Psoas muscle (tissue), 8 donors: ENCODE data around the gene EIF2B4. TPM values are rescaled to one million over a fixed set of nuclear protein-coding genes. Genes with fewer than 3 reads are reported as not detected.
A peak's percentile ranks its signal among the peaks of the same experiment; 100 is the strongest.

Experiments used
- ATAC-seq, 4 donors: fragments of 200-7000 bp; cut with Tn5 transposase; one replicate each; pipeline ENCODE4 v1.9.1; 2020; ENCODE audit warnings: moderate library complexity in 3 of 4, mild to moderate bottlenecking in 2 of 4
- DNase-seq, 2 donors: peaks; one replicate each; pipeline ENCODE4 v3.0.0-alpha.2; 2020
- H3K27ac ChIP-seq: fragments of 200-600 bp; one replicate; pipeline ENCODE4 v1.8.0; 2022
- H3K27me3 ChIP-seq, 3 donors: fragments of 200-600 bp in 1 of 3; one replicate each; pipeline versions ENCODE4 v1.6.1 to v1.8.0; 2013 to 2022; ENCODE audit warnings: low read length in 2 of 3, mild to moderate bottlenecking in 2 of 3, moderate library complexity in 1 of 3; ENCODE audit not compliant: insufficient read depth in 3 of 3
- H3K36me3 ChIP-seq, 2 donors: fragments of 200-600 bp in 1 of 2; one replicate each; pipeline versions ENCODE4 v1.6.1 to v1.8.0; 2013 to 2022; ENCODE audit warnings: low read depth in 1 of 2, mild to moderate bottlenecking in 1 of 2, moderate library complexity in 1 of 2; ENCODE audit not compliant: insufficient read depth in 1 of 2
- H3K4me1 ChIP-seq: fragments of 200-600 bp; one replicate; pipeline ENCODE4 v1.8.0; 2022
- H3K4me3 ChIP-seq: fragments of 200-600 bp; one replicate; pipeline ENCODE4 v1.8.0; 2022; ENCODE audit warnings: mild to moderate bottlenecking
- H3K9me3 ChIP-seq: fragments of 200-600 bp; one replicate; pipeline ENCODE4 v1.8.0; 2022
- CTCF ChIP-seq: fragments of 200-600 bp; IDR thresholded peaks from one replicate; pipeline ENCODE4 v1.8.0; 2022; ENCODE audit warnings: antibody characterized with exemption
- WGBS, 3 donors: extraction: QIAGEN DNeasy Blood & Tissue Kit; methylation state at CpG; one replicate each; pipeline versions ENCODE4 v1.1.6 to v1.1.7; 2013; 5-methylcytosine and 5-hydroxymethylcytosine counted together
- intact Hi-C, 2 donors: fragments of 100-400 bp; cut with DNase I; formaldehyde crosslinking; loops; one replicate each; pipeline versions ENCODE4 v1.11.0 to v1.14.2; 2022
- polyA plus RNA-seq, 3 donors: library from polyadenylated mRNA; stranded (reverse); fragments of 200-250 nt; gene quantifications; one replicate each; pipeline ENCODE4 v1.2.3, GENCODE V29; 2013
- total RNA-seq, 4 donors: library from RNA; stranded (reverse); fragmentation: NEBNext Ultra II Directional in 2 of 4; extraction: Animal tissue kit (Norgen Biotek cat#: 25700) in 2 of 4; gene quantifications; one replicate each; pipeline versions ENCODE4 v1.2.1 to v1.2.4, GENCODE V29; 2021 to 2023
- donor health status: healthy with polysubstance abuse.
- donor health status: DM: no; HTN: no; CAD: no; lungs with moderate emphysema.
- donor health status: Bipolar disorder and iron deficiency.
- donor health status: healthy.
- donor health status: DM: yes; HTN: yes; CAD: no.
- donor health status: DM: no; HTN: no; CAD: no.
- donor health status: DM: no; HTN: no; CAD: no.
- donor health status: DM: yes; HTN: yes; CAD: no.

Gene EIF2B4
- total and polyA plus RNA-seq, 7 donors, result 36.6 to 72.9 (median 59.1) TPM

DNA sequence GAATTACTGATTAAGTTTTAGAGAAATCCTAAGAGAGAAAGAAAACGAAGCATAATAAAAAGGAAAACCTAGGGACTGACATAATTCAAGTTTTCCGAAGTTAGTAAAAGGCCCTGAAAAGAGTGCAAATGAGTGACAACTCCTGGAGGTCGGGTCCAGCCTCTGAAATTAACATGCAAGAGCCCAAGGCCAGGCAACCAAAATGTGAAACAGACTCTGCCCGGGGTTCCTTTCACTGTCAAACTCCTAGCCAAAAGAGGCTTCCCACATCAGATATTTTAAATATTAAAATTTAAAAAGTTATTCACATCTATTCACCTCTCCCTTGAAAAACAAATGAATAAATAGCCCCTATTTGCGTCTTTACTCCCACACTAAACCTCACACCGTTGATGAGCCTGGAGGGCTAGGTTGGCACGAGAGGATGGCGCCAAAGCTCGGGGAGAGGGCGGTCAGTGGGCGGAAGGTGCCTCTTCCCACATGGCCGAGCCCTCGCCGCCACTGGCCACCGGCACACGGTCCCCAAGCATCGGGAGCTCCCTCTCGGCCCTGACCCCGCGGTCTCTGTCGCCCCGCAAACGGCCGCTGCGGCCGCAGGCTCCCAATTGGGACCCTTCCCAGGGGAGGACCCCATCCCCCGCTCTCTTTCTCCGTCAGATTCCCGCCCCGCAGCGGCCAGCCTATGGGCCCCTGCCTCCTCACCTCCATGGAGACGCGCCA lies 38.6 kb upstream of the EIF2B4 start:
- no peak for DNase-seq
- Histone ChIP-seq H3K27me3 (no peaks in the 10 kb centered on the region), H3K36me3 (peaks cover 0 to 14% of the 10 kb centered on the region in 2 donors), H3K9me3 (no peaks in the 10 kb centered on the region), H3K4me1 (peaks cover 24% of the 10 kb centered on the region), H3K4me3 (peak overlapping the region; percentile 98), H3K27ac (peak overlapping the region; percentile 97)
- intact Hi-C loops, result loop anchor here (2.0 kb wide), 1 partner anchor 20 kb away; the partner anchor contains the start of gene NRBP1 (in 2 of the 2)
- no peak for TF ChIP-seq CTCF
- peak; percentile 41 to 57 (median 50) for ATAC-seq
- 0 to 1% (median 1%) methylated on average over 31 to 33 of the region's 33 CpGs for WGBS, 3 donors

DNA sequence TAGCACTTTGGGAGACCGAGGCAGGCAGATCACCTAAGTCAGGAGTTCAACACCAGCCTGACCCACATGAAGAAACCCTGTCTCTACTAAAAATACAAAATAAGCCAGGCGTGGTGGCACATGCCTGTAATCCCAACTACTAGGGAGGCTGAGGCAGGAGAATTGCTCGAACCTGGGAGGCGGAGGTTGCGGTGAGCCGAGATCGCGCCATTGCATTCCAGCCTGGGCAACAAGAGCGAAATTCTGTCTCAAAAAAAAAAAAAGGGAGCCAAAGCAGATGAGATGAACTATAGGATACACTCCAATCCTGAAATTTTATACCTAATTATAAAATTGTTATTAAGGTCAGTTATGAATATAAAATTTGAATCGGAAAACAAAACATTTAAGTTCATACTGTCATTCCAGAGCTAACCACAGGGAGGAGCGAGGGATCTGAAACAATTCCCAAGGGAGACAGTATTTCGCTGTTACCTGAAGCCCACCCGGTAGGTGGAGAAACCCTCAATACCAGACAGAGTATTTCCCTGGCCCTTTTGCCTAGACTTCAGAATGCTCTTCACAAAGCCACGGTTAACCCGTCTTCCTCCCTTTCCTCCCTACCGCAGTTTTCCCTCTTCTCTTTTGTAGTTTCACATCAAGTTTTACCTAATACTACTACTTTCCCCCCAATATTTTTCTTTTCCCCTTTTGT lies 37.8 kb upstream of the EIF2B4 start:
- no peaks in the 10 kb centered on the region for H3K27me3 ChIP-seq
- DNase-seq, result no peak
- TF ChIP-seq CTCF, result peak; percentile 55
- H3K4me1 ChIP-seq, result peaks cover 24% of the 10 kb centered on the region
- 51 to 57% (median 55%) methylated on average over 16 of the region's 16 CpGs for WGBS, 3 donors
- H3K36me3 ChIP-seq, result peaks cover 0 to 14% of the 10 kb centered on the region in 2 donors
- H3K9me3 ChIP-seq, result no peaks in the 10 kb centered on the region
- peak overlapping the region; percentile 97 for H3K27ac ChIP-seq
- peak overlapping the region; percentile 98 for H3K4me3 ChIP-seq
- intact Hi-C loops, result loop anchor here (2.0 kb wide), 1 partner anchor 21 kb away; the partner anchor contains the start of gene NRBP1 (in 2 of the 2)
- ATAC-seq, result no peak

GRCh38 chr2:27400348-27401135 lies 30.4 kb upstream of the EIF2B4 start:
- 96 to 100% (median 97%) methylated on average over 2 of the region's 2 CpGs for WGBS, 3 donors
- intact Hi-C loops, result no loop called here
- ATAC-seq (no peak), DNase-seq (no peak)
- TF ChIP-seq CTCF, result no peak
- no peaks in the 10 kb centered on the region for H3K4me1 ChIP-seq
- H3K27ac ChIP-seq, result no peak overlapping the region
- no peak overlapping the region for H3K4me3 ChIP-seq
- H3K36me3 ChIP-seq, result peaks cover 0 to 6% of the 10 kb centered on the region in 2 donors
- no peaks in the 10 kb centered on the region for H3K9me3 ChIP-seq
- no peaks in the 10 kb centered on the region for H3K27me3 ChIP-seq

DNA sequence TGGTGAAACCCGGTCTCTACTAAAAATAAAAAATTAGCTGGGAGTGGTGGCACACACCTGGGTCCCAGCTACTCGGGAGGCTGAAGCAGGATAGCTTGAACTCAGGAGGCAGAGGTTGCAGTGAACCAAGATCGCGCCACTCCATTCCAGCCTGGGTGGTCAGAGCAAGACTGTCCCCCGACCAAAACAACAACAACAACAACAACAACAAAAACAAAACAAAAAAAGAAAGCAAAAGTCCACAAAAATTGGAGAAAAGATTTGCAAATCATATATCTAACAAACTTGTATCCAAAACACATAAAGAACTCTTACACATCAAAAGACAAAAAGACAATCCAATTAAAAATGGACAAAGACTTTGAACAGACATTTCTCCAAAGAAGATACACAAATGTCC lies 28.8 kb upstream of the EIF2B4 start:
- 86 to 93% (median 91%) methylated on average over 5 of the region's 5 CpGs for WGBS, 3 donors
- no peak for TF ChIP-seq CTCF
- Histone ChIP-seq H3K27me3 (no peaks in the 10 kb centered on the region), H3K36me3 (no peaks in the 10 kb centered on the region), H3K27ac (no peak overlapping the region), H3K9me3 (no peaks in the 10 kb centered on the region), H3K4me3 (no peak overlapping the region), H3K4me1 (no peaks in the 10 kb centered on the region)
- no peak for DNase-seq
- no peak for ATAC-seq
- intact Hi-C loops, result no loop called here
